ENCODE measurements around the gene KCNQ4.

GRCh38 chr1:40787737-40788560, 4.4 kb downstream of the KCNQ4 start:
- TF ChIP-seq POLR2A (IDR thresholded peaks at IDR 0.05; ENCODE audit: low read length) = no peak
- no peak for TF ChIP-seq GATA1 (IDR thresholded peaks at IDR 0.05; ENCODE audit: low read depth, low read length)
